Esophagus muscularis mucosa (tissue), 4 donors: ENCODE data around the gene ARHGDIB. TPM values are rescaled to one million over a fixed set of nuclear protein-coding genes. Genes with fewer than 3 reads are reported as not detected.

ENCODE experiments used
- DNase-seq: peaks from one replicate; pipeline ENCODE4 v3.0.0-alpha.2; 2017; ENCODE audit errors: extremely low spot score
- H3K27ac ChIP-seq, 4 donors: fragments of 200-600 bp; sonication (generic); replicated peaks in 1 of 4; 1 replicate in 3 of 4; 2 replicates in 1 of 4; pipeline ENCODE4 v1.5.1; 2016 to 2019; ENCODE audit warnings: mild to moderate bottlenecking in 1 of 4
- H3K27me3 ChIP-seq, 4 donors: fragments of 200-600 bp; sonication (generic); one replicate each; pipeline versions ENCODE4 v1.5.1 to v1.6.0; 2016 to 2019
- H3K36me3 ChIP-seq, 4 donors: fragments of 200-600 bp; sonication (generic); one replicate each; pipeline ENCODE4 v1.5.1; 2016 to 2019
- H3K4me1 ChIP-seq, 4 donors: fragments of 200-600 bp; sonication (generic); one replicate each; pipeline ENCODE4 v1.5.1; 2016 to 2019
- H3K4me3 ChIP-seq, 4 donors: fragments of 200-600 bp; sonication (generic); 1 replicate in 2 of 4; 2 replicates in 2 of 4; pipeline ENCODE4 v1.5.1; 2016 to 2019; ENCODE audit warnings: mild to moderate bottlenecking in 4 of 4, moderate library complexity in 1 of 4
- H3K9me3 ChIP-seq, 4 donors: fragments of 200-600 bp; sonication (generic); 1 replicate in 3 of 4; 2 replicates in 1 of 4; pipeline ENCODE4 v1.5.1; 2016 to 2019
- CTCF ChIP-seq, 3 experiments: fragments of 200-600 bp in 2 of 3; fragments of 450-650 bp in 1 of 3; sonication (generic) in 2 of 3; IDR thresholded peaks; one replicate each; pipeline ENCODE4 v1.5.1; 2017 to 2019; ENCODE audit warnings: antibody characterized with exemption in 3 of 3, mild to moderate bottlenecking in 2 of 3, moderate library complexity in 1 of 3
- EP300 ChIP-seq: sonication (generic); formaldehyde crosslinking; IDR thresholded peaks from one replicate; pipeline ENCODE4 v1.6.1; 2017; ENCODE audit warnings: antibody characterized with exemption
- POLR2A ChIP-seq: fragments of 450-650 bp; IDR thresholded peaks from one replicate; pipeline ENCODE4 v1.6.1; 2017; ENCODE audit warnings: antibody characterized with exemption, moderate library complexity, mild to moderate bottlenecking, low read depth
- POLR2AphosphoS5 ChIP-seq, 2 donors: sonication (generic); formaldehyde crosslinking; IDR thresholded peaks; one replicate each; pipeline ENCODE4 v1.6.1; 2017; ENCODE audit warnings: antibody characterized with exemption in 2 of 2
- WGBS: methylation state at CpG from one replicate; pipeline ENCODE4 v1.1.5; 2018; 5-methylcytosine and 5-hydroxymethylcytosine counted together
- intact Hi-C: fragments of 100-400 bp; cut with DNase I; formaldehyde crosslinking; loops from one replicate; pipeline ENCODE4 v1.15.1; 2023
- total RNA-seq, 4 donors: library from RNA; depleted of rRNA; stranded (reverse); fragments of >200 nt; gene quantifications; one replicate each; pipeline versions ENCODE4 v1.1.0 to v1.2.1, GENCODE V29; 2016

Gene ARHGDIB
- total RNA-seq, 4 donors from 2014 or later = 43.6 to 123 (median 84.5) TPM

- TF ChIP-seq CTCF (IDR thresholded peaks at IDR 0.05) = no peak
- TF ChIP-seq POLR2AphosphoS5 (IDR thresholded peaks at IDR 0.05) = peak; percentile 70 to 81
- intact Hi-C loops = no loop called here
- peaks cover 65 to 85% (median 79%) of the 10 kb centered on the region in 4 donors for H3K4me1 ChIP-seq
- H3K9me3 ChIP-seq = no peaks in the 10 kb centered on the region
- peaks cover 0 to 38% (median 3%) of the 10 kb centered on the region in 4 donors for H3K36me3 ChIP-seq
- peak overlapping the region in 2 of 4 donors; percentile 21 to 24 for H3K4me3 ChIP-seq
- H3K27ac ChIP-seq = peak overlapping the region; percentile 80 to 82 (median 82)
- 10% methylated on average over 3 of the region's 3 CpGs for WGBS
- H3K27me3 ChIP-seq = no peaks in the 10 kb centered on the region
- DNase-seq = no peak
These were observed 12.7 kb downstream of the ARHGDIB start for GRCh38 chr12:14948672-14949071.

GRCh38 chr12:14946861-14947260, 14.5 kb downstream of the ARHGDIB start:
- Histone ChIP-seq H3K36me3 (peaks cover 0 to 56% (median 8%) of the 10 kb centered on the region in 4 donors), H3K27me3 (no peaks in the 10 kb centered on the region), H3K4me1 (peaks cover 52 to 67% (median 61%) of the 10 kb centered on the region in 4 donors), H3K9me3 (no peaks in the 10 kb centered on the region), H3K4me3 (no peak overlapping the region), H3K27ac (peak overlapping the region in 1 of 4 donors; percentile 58)
- intact Hi-C loops = no loop called here
- TF ChIP-seq CTCF (IDR thresholded peaks at IDR 0.05) = no peak
- no peak for TF ChIP-seq EP300
- TF ChIP-seq POLR2A = no peak
- no peak for TF ChIP-seq POLR2AphosphoS5 (IDR thresholded peaks at IDR 0.05)
- WGBS = 93% methylated on average over 1 of the region's 1 CpG
- no peak for DNase-seq

- no peaks in the 10 kb centered on the region for H3K27me3 ChIP-seq
- H3K9me3 ChIP-seq = no peaks in the 10 kb centered on the region
- peaks cover 45 to 60% (median 54%) of the 10 kb centered on the region in 4 donors for H3K4me1 ChIP-seq
- peak overlapping the region; percentile 35 to 58 (median 48) for H3K27ac ChIP-seq
- H3K36me3 ChIP-seq = peaks cover 0 to 60% (median 9%) of the 10 kb centered on the region in 4 donors
- H3K4me3 ChIP-seq = no peak overlapping the region
- no peak for TF ChIP-seq EP300
- TF ChIP-seq POLR2AphosphoS5 (IDR thresholded peaks at IDR 0.05) = no peak
- TF ChIP-seq CTCF (IDR thresholded peaks at IDR 0.05) = no peak
- no peak for TF ChIP-seq POLR2A
- intact Hi-C loops = no loop called here
- DNase-seq = no peak
- 88% methylated on average over 2 of the region's 2 CpGs for WGBS
These were observed 15.2 kb downstream of the ARHGDIB start for GRCh38 chr12:14946162-14946561.

GRCh38 chr12:14942196-14942931, 19.0 kb downstream of the ARHGDIB start:
- Histone ChIP-seq H3K4me3 (no peak overlapping the region), H3K27ac (no peak overlapping the region), H3K27me3 (no peaks in the 10 kb centered on the region), H3K36me3 (peaks cover 0 to 46% (median 9%) of the 10 kb centered on the region in 4 donors), H3K9me3 (no peaks in the 10 kb centered on the region), H3K4me1 (peaks cover 11 to 26% (median 22%) of the 10 kb centered on the region in 4 donors)
- intact Hi-C loops = no loop called here
- 91% methylated on average over 12 of the region's 12 CpGs for WGBS
- DNase-seq = no peak
- TF ChIP-seq CTCF (IDR thresholded peaks at IDR 0.05) = no peak
- no peak for TF ChIP-seq POLR2AphosphoS5 (IDR thresholded peaks at IDR 0.05)
- TF ChIP-seq POLR2A = no peak
- TF ChIP-seq EP300 = no peak
